Bone marrow (tissue), 2 donors: ENCODE measurements around the gene RPRML.
"Not testable (repeated sequence)": the region's sequence is repeated elsewhere in the genome, so short reads cannot be mapped to it uniquely, and the experiment has no call there.

ENCODE experiments used
- DNase-seq, 2 donors: peaks; one replicate each; lab custom pipeline; 2025; lab: John Stamatoyannopoulos, UW

Gene RPRML

DNA sequence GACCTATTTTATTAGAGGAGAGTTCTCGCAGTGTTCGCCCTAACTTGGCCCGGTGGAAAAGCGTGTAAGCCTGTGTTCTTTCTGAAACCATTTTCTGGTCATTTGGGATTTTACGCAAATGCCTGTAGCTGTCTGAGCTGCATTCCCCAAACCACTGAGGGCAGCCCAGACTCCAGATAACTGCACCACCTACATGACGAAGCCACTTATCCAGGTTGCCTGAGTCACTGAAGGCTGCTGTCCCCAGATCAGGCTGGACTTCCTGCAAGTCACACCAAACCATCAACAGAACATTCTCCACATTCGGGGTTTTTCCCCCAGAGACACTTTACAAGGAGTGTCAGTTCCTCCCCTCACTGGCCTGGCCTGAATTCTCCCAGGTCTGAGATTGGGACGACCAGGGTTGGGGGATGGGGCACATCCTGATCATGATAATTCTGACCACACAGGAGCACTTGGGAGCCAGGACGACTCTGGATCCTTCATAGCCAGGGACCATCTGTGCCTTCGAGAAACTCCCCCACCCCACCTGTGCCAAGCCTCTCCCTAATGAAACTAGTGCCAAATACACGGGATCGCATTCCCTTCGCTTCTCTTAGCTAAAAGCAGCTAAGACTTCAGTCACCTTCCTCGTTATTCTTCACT, 2.3 kb downstream of the RPRML start:
- DNase-seq = no peak

DNA sequence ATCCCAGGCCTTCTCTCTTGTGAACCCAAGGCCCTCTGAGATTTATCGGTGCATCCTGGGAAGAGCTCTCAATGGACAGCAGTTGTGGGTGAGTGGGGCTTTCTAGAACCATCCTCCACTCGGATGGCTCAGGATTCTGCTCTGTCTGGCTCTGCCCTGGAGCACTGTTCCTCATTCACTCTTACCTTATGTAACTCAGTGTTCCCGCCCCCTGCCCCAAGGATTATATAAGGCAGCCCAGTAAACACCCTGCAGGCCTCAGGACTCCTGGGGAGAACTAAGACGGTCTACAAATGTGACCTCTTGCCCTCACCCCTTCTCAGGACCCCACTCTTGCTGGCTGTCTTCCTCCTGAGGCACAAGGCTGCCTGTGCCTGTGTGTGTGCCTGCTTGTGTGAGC, 3.8 kb downstream of the RPRML start:
- no peak for DNase-seq

DNA sequence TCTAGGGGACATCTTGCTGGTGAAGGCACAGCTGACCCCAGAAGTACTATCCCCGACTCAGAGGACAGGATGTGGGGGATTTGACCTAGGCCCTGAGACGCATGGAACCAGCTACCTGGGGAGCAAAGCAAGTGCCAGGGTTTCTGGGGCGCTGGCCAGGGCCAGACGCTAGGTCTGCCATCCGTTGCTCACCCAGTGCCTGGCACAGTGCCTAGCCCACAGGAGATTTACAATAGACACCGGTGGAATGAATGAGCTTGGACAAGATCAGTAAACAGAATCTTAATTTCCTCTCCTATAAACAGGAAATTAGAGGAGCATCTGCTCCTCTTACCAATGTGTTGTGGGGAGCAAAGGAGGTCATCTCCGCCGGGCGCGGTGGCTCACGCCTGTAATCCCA, 5.0 kb downstream of the RPRML start:
- DNase-seq = no peak

- no peak for DNase-seq
These were observed 6.7 kb downstream of the RPRML start for GRCh38 chr17:46972346-46972745.

DNA sequence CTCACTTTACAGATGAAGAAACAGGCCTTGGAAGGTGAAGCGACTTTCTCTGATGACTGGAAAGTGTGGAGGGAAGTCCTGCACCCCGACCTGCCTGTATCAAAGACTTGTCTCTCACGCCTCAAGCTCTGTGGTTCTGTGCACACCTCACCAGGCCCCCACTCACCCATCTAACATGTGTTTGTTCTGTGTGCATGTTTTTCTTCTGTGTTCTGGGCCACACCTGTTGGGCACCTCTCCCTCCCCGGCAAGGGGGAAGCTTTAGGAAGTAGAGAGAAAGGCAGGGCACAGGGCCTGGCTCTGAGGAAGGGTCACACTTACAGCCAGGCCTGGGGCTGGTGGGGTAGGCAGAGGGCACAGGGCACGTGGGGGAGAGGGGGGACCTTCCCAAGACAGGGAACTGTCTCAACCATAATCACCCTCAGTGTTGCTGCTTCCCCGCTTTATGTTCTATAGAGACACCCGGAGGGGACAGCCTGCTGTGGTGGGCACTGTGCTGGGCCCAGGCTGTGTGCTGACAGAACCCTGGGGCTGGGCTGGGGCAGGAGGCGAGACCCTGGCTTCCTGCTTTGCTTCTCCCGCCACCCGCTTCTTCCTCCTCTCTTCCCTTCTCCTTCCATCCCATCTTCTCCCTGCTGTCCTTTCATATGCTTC, 7.3 kb downstream of the RPRML start:
- no peak for DNase-seq

DNA sequence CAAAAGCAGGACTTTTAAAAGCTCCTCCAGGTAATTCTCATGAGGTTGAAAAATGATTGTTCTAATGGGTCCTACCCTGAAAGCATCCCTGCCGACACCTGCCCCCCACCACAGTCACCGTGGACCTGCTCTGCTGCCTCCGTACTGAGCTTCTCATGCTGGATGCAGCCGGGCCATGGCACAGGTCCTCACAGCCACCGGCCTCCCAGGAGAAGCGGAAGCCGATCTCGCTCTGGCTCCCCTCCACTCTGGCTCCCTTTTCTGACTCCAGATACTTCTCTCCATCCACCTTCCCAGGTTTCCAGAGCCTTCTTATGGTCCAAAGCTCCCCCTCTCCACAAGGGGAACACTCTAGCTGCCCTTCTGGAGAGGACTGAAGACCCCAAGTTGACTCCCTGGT, 10.2 kb downstream of the RPRML start:
- DNase-seq = no peak

GRCh38 chr17:46968224-46968834, 10.7 kb downstream of the RPRML start:
- DNase-seq = no peak

DNA sequence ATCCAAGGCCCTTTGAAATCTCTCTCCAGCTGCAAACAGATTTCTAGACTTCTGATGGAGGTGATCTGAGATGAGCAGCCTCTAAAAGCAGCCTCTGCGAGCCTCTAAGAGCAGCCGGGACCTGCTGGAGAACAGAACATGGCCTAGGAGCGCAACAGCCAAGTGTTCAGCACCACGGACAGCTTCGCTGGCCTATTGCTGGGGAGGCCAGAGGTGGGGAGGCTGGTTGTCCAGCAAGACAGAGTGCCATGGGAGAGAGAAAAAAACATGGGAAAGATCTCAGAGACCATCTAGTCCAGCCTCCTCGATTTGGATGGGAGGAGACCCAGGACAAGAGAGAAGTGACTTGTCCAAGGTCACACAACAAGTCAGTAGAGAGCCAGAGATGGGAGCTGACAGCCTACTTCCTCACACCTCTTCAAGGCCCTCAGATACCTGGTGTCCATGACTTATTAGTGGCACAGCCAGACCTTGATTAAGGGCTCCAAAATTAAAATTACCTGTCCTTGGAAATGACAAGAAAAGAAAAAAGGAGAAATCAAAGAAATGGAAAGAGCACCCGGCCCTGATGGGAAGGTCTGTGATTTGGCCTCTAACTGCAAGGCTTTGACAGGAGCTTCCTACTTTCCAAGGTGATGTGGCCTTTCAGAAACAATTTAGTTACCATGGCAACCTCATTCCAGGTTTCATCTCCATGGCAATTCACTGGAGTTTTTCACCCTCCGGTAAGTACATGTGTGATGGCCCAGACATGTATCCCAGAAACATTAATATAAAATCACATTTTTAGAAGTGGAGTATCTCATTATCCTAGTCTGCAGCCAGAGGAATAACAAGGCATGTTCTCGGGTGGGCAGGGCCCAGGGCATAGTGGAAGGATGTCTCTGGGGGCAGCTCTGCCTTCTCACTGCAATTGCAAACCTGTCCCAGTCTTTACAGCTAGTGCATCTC, 14.5 kb downstream of the RPRML start:
- no peak for DNase-seq

DNA sequence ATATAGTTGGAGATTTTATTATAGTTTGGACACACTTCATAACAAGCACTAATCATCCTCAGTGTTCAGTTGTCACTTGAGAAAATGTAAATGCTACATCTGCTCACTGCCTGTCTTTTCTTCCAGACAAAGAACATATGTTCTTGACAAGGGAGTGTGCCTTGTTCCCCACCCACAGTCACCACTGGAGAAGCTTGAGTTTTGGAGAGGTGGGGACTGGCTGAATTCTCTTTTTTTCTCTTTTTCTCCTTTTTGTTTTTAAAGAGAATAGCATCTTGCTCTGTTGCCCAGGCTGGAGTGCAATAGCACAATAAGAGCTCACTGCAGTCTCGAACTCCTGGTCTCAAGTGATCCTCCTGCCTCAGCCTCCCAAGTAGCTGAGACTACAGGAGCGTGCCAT, 15.5 kb downstream of the RPRML start:
- DNase-seq = no peak

- no peak for DNase-seq
These were observed 16.7 kb downstream of the RPRML start for GRCh38 chr17:46962374-46962790.

DNA sequence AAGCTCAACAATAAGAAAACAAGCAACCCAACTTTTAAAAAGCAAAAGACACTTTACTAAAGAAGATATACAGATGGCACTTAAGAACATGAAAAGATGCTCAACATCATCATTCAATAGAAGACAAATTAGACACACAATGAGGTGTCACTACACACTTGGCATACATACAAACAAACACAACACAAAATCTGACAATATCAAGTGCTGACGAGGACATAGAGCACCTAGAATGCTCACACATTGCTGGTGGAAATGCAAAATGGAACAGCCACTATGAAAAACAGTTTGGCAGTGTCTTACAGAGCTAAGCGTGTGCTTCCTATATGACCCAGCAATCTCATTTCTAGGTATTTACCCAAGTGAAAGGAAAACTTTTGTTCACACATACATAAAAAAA, 18.9 kb downstream of the RPRML start:
- no peak for DNase-seq

DNA sequence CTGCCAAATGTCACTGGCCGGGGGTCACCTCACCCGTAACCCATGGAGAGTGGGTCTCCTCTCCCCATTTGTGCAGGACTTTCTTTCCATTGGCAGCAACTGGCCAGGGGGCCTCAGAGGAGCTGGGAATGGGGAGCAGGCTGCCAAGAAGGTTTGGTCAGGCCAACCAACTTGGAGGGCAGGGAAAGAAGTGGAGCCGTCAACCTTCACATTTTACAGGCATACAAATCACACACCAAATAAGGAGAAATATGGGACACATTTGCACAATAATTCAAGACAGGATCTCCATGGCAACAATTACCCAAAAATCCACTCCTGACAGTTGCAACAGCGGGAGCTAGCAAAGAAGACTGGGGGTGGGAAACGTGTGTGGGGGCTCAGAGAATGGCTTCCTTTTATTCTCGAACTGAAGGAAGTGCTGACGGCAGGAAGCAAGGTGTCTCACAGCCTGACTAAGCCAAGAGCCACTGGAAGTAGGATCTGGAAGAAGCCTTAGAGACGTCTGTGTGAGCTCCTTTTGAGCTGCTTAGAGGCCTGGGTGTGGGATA, 20.9 kb downstream of the RPRML start:
- no peak for DNase-seq

DNA sequence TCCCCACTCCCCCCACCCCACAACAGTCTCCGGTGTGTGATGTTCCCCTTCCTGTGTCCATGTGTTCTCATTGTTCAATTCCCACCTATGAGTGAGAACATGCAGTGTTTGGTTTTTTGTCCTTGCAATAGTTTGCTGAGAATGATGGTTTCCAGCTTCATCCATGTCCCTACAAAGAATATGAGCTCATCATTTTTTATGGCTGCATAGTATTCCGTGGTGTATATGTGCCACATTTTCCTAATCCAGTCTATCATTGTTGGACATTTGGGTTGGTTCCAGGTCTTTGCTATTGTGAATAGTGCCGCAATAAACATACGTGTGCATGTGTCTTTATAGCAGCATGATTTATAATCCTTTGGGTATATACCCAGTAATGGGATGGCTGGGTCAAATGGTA, 25.9 kb downstream of the RPRML start:
- not testable (repeated sequence) for DNase-seq

GRCh38 chr17:46952115-46952514, 26.9 kb downstream of the RPRML start:
- DNase-seq = no peak

DNA sequence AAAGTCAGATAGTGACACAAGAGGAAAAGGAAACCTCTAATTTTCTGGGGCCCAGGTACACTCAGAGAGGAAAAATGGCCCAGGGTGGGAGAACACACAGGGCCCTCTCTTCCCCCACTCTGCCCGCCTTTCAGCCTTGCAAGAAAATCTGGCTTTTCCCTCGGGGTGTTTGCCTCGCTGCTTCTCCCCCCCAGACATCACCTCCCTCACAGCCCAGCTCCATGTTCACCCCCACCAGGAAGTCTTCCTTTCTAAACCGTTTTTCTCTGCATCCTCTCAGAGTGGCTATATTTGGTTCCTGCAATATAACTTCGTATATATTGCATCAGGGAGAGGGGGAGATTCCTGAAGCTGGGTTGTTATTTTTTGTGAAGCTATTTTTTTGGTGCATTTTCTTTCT, 27.3 kb downstream of the RPRML start:
- no peak for DNase-seq

DNA sequence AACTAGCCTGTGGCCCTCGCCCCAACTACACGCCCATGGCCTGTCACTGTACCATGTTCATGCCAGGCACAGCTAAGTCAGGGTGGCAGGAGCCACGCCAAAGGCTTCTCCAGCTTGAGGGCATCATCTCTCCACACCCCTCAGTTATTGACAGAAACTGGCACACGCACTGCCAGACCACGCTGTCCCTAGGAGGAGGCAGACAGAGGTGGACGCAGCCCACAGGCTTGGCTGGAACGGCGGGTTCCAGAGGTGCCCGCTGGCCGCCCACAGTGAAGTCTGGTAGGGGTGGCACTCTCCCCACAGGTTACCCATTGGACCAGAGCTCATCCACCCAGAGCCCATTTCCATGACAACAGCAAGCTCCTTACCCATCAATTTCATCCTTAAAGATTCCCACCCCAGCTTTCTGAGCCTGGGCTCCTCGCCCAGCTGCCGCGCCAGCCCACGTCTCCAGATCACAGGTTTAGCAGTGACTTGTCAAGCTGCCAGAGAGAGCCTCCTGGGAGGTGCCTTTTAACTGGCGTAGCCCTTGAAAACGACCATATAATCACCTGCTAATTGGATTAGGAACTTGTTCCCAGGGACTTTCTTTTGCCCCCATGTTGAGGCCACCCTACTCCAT, 27.9 kb downstream of the RPRML start:
- no peak for DNase-seq

- no peak for DNase-seq
These were observed 28.6 kb downstream of the RPRML start for GRCh38 chr17:46950342-46950996.

DNA sequence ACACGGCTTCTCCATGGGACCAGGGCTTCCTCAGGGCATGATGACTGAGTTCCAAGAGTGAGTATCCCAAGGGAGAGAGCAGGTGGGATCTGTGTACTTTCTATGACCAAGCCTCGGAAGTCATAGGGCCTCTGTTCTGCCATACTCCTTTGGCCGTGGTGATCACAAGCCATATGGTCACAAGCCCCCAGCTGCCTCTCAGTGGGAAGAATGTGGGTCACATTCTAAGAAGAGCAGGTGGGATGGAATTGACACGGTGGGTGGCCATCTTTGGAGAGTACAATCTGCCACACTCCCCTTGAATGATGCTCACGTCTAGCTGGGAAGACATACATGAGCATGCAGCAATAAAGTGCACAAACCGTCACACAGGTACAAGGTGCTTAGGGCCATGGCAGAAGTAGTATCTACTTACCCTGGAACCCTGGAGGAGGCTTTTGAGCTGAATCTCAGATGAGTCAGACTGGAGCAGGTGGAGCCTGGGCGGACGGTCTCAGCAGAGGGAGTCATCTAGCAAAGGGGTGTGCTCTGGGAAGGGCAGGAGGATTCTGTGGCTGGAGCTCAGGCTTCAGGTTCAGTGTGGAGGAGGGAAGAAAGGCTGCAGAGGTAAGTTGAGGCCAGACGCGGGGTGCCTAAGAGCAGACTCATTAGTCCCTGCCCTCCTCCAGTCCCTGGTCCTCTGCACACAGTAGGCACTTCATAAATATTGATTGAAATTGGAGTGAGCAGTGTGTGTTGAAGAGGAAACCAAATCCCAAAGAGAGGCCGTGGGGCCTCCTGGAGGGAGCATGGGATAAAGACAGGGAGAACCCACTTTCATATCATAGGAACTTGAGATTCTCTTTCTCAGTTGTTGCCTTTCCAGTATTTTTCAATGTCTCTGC, 29.5 kb downstream of the RPRML start:
- DNase-seq = no peak

DNA sequence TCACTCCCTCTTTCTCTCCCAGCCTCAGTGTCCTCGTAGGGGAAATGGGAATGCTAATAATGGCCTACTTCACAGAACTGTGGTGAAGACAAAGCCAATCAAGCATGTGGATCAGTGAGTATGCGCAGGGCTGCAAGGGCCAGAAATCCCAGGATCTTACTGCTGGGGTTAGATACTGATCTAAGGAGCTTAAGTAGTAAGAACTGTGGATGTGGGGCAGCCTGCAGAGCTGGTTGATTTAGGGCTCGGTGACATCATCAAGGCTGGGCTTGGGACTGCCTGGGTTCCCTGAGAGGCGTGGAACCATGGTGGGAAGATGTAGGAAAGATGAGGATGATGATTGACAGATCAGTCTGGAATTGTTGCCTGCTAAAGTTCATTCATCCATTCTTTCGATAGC, 30.5 kb downstream of the RPRML start:
- no peak for DNase-seq

DNA sequence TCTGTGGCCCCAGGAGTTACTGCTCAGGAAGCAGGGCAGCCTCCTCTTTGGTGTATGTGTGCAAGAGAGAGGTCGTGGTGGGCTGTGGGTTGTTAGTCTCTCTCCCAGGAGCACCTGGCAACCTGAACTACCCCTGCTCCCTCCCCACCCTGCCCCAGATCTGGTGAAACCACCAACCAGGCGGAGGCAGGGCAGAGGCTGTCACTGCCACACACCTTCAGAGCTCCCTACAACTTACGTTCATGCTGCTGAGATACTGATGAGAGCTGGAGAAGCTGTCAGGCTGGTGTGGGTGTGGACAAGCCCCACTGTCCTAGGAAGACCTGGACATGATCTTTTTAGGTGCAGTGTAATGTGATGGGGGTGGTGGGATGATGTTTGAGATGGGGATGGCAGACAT, 31.8 kb downstream of the RPRML start:
- no peak for DNase-seq
